H1 (cell line): ENCODE measurements around the gene GGCX. TPM values are rescaled to one million over a fixed set of nuclear protein-coding genes. Genes with fewer than 3 reads are reported as not detected.

ENCODE experiments used
- CREB1 ChIP-seq: IDR thresholded peaks from 2 replicates; pipeline ENCODE4 v1.6.1; 2012; ENCODE audit warnings: inconsistent platforms
- RNF2 ChIP-seq: fragments of 200-900, 300-1000 bp; sonication (generic); IDR thresholded peaks from 2 replicates; pipeline ENCODE4 v1.7.1; 2016; ENCODE audit warnings: borderline replicate concordance, low read depth, mild to moderate bottlenecking, antibody characterized with exemption, low read length; ENCODE audit not compliant: poor library complexity, severe bottlenecking; ENCODE audit errors: missing control alignments
- SAP30 ChIP-seq: fragments of 300-600 bp; sonication (generic); IDR thresholded peaks from 2 replicates; pipeline ENCODE4 v1.7.1; 2012; ENCODE audit warnings: low read length, moderate library complexity, mild to moderate bottlenecking, inconsistent platforms; ENCODE audit not compliant: insufficient read depth, insufficient replicate concordance
- SIN3A ChIP-seq, 2 experiments: IDR thresholded peaks in 1 of 2; conservative IDR thresholded peaks in 1 of 2; 2 replicates each; pipeline ENCODE4 v1.6.1; 2011 to 2012; ENCODE audit warnings: low read length in 2 of 2, improper control_type of control experiment in 1 of 2, low read depth in 1 of 2, mild to moderate bottlenecking in 1 of 2
- ZNF274 ChIP-seq: IDR thresholded peaks from 2 replicates; pipeline ENCODE4 v1.7.0; 2012; ENCODE audit warnings: low read length, borderline replicate concordance; ENCODE audit errors: extremely low read depth
- polyA plus RNA-seq, 7 experiments: library from polyadenylated mRNA; depleted of rRNA in 3 of 7; stranded (reverse) in 5 of 7; unstranded in 2 of 7; fragments of >200 nt in 5 of 7; fragments of 200-250 nt in 2 of 7; gene quantifications; 1 replicate in 5 of 7; 2 replicates in 1 of 7; 4 replicates in 1 of 7; pipeline versions ENCODE4 v1.2.1 to v1.2.3, GENCODE V29; 2011 to 2013; ENCODE audit warnings: missing spikeins in 2 of 7, mixed read lengths in 2 of 7
- total RNA-seq: library from RNA; stranded (reverse); fragmentation: NEBNext Ultra II Directional; extraction: Animal tissue kit (Norgen Biotek cat#: 25700); gene quantifications from 2 replicates; pipeline ENCODE4 v1.2.1, GENCODE V29; 2021

GGCX gene
- total and polyA plus RNA-seq, 2 of the 8 experiments (the other 6 are each of a cell fraction or from before 2014, with no cell fraction given) = 29.4 to 33.8 TPM

GRCh38 chr2:85557130-85557529, 4.2 kb downstream of the GGCX start (continued):
- no peak for TF ChIP-seq ZNF274
- no peak for TF ChIP-seq SAP30
- no peak for TF ChIP-seq CREB1
- TF ChIP-seq RNF2 = no peak
- no peak for TF ChIP-seq SIN3A (conservative IDR thresholded peaks at IDR 0.05 in 1 of 2, IDR thresholded peaks at IDR 0.05 in 1 of 2; ENCODE audit: low read depth in 1 of 2, low read length in 2 of 2)
